ENCODE results near the gene RANBP9.

The RANBP9 gene

DNA sequence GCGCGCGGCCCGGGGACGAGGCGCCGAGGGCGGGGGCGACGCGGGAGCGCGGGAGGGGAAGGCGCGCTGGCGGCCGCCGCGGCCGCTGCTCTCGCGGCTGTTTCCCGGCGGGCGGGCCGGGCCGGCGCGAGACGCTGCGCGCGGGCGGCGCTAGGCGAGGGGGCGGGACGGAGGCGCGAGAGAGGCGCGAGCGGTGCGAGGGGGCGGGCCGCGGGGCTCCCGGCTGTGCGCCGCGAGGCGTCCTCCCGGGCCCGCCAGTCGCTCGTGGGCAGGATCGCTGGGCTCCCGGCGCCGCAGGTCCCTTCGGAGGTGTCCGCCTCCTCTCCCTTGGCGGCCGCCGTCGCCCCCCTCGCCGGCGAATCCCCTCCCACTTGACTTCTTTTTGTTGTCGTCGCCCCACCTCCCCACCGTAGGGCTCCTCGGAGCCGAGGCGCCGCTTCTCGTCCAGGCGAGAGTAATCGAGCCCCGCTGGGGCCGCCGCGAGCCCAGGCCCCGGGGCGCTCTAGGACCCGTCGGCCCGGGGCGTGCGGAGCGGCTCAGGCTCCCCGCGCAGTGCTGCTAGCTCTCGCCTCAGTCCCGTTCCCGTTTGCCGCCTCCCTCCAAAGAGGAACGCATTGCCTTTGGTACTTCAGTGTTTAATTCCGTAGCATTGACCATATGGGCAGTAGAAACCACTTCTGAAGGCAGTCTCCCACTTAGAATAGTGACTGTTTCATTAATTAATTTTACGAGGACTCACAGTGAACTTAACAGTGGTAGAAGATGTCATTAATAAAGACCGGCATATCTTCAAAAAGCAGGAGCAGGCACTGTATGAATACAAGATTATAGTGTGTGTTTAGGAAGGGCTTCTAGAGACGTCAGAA, at the start of gene RANBP9:
Gene RANBP9 (minus strand): TSS at position 103 of the 866 bp plus-strand sequence. CDS start 330 bp downstream, outside the sequence.
- peak; percentile 86 for DNase-seq

DNA sequence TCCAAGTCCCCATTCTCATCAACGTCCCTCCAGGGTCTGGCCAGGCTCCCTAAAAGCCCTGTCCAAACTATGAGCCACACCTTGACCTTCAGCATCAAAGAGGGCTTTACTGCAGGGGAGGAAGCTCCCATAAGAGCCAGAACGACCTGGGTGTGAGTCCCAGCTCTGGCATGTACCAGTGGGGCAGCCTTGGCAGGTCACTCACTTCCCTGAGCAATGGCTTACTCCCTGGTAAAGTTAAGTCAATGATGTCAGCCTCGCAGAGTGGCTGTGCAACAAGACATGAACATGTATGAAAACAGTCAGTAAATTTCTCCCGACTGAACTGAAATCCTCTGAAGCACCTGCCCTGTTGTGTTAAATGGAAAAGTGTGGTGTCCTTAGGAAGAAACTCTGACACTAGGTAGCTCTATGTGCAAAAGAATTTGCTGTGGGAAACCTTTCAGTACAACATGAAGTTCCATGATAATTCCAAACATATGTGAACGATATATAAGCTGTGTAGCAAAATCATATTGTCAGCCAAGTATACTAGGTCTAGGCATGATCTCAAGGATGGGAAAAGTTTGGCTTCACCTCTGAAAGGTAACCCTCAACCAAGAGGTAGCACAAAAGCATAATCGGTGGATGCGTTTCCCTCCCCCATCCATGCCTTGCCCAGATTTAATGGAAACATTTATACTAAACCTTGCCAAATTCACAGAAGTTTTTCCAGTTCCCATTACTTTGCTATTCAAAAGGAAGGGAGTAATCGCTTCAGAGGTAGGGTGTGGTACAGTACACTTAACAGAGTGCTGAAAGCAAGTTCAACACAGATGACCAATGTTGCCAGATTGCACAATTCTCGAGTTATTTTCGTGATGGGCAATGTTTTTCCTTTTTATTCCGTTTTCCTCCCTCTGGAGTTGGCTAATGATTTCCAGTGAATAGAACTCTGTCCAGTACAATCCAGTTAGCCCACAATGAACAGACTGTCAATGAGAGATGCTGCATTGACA, 49.0 kb upstream of the RANBP9 start:
- no peak for DNase-seq

DNA sequence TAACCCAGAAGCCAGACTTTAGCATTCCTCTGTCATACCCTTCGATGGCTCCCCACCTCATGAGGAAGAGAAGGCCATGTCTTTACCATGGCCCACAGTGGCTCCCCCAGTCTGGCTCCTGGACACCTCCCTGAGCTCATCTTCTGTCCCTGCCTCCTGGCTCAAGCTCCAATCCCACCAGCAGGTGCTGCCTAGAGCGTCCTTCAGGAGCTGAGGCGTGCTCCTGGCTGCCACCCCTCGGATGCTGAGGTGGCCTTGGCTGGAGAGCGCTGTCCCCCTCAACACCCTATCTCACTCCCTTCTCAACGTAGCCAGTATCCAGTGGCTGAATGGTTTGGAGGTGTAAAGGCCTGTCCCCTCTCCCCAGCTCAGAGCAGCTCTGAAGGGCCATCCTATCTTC, 47.4 kb upstream of the RANBP9 start:
- no peak for DNase-seq

DNA sequence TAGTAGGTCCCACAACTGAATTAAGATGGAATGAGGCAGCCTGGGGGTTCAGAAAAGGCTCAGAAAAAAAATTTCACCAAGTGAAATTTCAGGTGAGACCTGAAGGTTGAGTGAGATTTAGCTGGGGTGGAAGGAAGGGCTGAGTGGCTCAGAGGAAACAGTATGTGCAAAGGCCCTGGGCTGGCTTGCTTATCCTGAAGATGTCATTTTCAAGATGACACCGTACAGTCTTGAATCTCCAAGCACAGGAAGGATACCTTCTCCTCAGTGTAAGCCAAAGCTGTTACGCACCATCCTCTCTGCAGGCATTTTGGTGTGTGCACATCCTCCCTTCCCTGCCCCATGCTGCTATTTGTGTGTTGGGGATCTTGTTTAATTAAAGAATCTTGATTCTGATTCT, 43.0 kb upstream of the RANBP9 start:
- DNase-seq: no peak

DNA sequence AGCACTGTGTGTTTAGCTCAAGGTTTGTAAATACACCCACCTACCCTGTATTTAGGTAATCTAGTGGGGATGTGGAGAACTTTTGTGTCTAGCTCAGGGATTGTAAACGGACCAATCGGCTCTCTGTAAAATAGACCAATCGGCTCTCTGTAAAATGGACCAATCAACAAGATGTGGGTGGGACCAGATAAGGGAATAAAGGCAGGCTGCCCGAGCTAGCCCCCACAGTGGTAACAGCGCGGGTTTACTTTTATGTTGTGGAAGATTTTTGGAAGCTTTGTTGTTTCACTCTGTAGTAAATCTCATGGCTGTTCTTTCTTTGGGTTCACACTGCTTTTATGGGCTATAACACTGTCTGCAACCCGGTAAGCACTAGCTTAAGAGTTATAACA, 32.1 kb upstream of the RANBP9 start:
- no peak for DNase-seq

DNA sequence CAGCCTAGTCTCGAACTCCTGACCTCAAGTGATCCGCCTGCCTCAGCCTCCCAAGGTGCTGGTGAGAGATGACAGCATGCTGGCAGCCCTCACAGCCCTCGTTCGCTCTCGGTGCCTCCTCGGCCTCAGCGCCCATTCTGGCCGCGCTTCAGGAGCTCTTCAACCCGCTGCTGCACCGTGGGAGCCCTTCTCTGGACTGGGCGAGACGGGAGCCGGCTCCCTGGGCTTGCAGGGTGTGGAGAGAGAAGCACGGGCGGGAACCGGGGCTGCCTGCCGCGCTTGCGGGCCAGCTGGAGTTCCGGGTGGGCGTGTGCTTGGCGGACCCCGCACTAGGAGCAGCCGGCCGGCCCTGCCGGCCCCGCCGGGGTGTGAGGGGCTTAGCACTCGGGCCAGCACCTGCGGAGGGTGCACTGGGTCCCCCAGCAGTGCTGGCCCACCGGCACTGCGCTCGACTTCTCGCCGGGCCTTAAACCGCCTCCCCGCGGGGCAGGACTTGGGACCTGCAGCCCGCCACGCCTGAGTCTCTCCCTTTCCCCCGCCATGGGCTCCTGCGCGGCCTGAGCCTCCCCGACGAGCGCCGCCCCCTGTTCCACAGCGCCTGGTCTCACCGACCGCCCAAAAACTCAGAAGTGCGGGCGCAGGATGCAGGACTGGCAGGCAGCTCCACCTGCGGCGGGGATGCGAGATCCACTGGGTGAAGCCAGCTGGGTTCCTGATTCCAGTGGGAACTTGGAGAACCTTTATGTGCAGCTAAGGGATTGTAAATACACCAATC, 31.5 kb upstream of the RANBP9 start:
- no peak for DNase-seq

DNA sequence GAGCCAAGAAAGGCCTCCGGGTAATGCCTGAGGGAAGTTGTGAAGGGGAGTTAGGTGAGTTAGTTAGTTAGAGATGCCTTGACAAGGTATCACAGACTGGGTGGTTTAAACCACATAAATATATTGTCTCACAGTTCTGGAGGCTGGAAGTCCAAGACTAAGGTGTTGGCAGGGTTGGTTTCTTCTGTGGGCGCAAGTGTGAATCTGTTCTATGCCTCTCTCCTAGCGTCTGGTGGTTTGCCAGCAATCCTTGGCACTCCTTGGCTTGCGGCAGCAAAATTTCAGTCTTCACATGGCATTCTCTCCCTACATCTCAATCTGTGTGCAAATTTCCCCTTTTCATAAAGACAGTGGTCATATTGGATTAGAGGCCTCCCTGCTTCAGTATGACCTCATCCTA, 29.7 kb upstream of the RANBP9 start:
- no peak for DNase-seq

DNA sequence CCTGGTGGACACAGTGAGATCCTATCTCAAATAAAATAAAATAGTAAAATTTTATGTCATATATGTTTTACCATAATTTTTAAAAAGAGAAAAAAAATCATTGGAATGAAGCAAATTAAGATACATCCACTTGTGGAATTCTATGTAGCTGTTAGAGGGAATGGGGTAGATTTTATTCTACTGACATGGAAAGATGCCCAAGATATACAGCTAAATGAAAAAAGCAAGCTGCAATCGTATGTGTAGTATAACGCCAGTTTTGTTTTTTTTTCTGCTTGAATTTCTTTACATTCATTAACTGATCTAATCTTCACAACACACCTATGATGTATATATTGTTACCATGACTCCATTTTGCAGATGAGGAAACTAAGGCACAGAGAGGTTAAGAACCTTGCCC, 23.4 kb upstream of the RANBP9 start:
- no peak for DNase-seq

DNA sequence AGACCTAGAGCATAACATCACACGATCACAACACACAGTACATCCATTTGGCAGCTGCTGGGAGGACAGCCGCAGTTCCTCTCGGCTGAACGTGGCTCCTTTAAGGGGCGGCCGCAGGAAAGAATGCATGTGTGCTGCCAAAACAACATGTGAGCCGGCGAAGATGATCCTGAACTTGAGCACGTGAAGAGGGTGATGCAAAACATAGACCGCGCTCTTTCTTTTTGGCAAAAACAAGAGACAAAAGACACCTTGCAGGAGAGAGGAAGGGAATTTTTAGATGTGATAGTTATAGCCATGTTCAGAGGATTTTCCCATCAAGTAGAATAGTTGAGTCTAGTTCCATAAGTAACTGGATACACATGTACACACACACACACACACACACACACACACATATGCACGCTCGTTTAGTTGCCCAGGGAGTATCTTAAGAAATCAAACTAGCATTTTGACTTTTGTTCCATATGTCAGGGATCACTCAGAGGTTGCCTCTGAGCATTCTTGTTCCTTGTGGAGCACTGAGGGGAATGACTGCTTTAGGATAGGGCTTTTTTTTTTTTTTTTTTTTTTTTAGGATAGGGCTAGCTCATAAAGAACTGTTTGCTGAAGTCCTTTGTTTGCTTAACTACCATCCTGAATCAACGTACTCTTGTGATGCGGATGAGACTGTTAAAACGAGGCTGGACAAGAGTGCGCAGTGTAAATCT, 21.7 kb upstream of the RANBP9 start:
- DNase-seq: no peak

DNA sequence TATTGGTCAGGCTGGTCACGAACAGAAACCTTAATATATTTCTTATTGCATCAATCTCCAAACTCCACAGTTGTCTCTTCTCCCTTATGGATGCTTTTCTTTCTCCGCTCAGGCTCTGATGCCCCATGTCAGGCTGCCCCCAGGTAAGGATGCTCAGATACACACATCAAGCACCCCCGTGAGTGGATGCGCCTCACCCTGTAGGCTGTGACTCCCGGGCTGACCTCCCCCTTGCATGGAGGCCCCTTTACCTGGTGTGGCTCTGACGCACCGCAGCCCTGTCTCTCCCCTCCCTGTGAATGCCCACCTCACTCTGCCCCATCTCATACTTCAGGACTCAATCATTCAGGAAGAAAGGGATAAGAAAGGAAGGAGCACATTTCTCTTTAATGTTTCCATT, 19.1 kb upstream of the RANBP9 start:
- no peak for DNase-seq

DNA sequence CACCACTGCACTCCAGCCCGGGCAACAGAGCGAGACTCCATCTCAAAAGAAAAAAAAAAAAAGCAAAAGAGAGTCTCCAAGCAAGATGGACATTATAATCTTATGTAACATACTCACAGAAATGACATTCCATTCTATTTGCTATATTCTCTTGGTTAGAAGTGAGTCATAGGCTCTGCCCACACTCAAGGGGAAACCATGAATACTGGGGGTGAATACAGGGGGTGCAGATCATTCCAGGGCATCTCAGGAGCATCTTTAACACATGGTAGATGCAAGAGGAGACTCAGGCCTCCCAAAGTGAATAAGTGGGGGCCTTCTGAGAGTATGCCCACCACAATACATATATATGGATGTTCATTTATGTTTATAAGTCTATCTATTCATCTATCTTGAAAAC, 18.3 kb upstream of the RANBP9 start:
- DNase-seq: no peak

DNA sequence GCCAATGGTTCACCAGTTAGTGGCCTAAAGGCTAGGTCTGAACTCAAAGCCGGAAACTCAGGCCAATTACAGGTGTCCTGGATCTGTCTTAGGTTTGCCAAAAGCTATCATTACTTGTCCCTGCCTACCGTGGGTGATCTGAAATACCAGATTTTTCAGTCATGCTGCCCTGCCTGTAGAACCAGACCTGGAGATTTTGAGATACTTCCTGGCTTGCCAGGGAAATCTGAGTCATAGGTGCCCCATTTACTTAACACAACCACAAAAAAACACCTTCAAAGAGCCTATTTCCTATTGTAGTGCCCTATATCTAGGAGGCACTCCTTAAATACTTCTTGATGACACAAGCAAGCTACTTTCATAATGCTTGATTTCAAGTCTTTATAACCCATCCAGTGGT, 13.9 kb upstream of the RANBP9 start:
- no peak for DNase-seq

DNA sequence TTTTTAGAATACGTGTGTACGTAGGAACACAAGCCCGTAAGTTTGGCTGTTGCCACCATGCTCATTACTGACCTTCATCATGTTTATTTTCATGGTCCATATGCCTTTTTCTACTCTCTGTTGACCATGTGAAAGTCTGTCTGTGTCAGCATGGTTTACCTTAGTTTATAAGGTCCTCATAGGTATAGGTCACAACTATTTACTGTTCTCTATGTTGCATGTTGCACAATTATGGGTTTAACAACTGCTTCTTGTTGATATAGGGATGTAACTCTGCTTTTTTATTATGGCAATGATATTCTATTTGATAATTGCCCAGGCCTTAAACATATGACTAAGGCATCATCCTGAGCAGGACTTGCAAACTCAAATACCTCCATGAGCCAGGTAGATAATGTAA, 13.4 kb upstream of the RANBP9 start:
- DNase-seq: no peak

DNA sequence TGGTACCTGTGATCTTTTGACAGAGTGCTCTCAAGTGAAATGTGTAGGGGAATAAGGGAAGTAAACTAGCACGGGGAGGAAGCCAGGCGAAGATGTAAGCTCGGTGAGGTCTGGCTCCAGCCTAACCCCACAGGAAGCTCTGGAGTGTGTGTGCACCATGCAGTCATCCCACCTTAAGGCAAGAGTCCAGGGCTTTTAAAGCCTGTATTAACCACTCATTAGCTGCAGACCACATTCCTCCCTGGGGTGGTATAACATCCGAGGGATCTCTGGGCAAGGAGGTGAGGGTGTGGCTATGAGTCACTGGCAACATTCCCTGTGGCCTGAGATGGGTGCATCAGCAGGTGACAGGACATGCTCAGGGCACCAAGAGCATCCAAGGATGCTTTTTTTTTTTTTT, 12.5 kb upstream of the RANBP9 start:
- DNase-seq: no peak

DNA sequence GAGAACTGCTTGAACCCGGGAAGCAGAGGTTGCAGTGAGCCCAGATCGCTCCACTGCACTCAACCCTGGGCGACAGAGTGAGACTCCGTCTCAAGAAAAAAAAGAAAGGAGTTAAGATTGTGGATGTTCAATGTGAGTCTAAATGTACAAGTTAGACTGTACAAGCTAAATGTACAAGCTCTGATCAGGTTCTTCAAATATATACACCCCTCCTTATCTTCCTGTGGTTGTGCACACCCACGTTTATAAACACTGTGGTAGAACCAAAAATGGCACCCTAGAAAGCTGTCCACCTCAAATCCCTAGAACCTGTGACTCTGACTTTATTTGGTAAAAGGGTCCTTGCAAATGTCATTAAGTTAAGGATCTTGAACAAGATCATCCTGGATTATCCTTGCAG, 11.2 kb upstream of the RANBP9 start:
- no peak for DNase-seq

DNA sequence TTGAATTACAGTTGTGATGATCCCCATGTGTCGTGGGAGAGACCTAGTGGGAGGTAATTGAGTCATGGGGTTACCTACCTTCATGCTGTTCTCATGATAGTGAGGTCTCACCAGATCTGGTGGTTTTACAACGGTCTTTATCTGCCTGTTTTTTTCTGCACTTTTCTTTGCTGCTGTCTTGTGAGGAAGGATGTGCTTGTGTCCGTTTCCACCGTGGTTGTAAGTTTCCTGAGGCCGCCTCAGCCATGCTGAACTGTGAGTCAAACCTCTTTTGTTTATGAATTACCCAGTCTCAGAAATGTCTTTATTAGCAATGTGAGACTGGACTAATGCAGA, 6.5 kb upstream of the RANBP9 start:
- DNase-seq: no peak

DNA sequence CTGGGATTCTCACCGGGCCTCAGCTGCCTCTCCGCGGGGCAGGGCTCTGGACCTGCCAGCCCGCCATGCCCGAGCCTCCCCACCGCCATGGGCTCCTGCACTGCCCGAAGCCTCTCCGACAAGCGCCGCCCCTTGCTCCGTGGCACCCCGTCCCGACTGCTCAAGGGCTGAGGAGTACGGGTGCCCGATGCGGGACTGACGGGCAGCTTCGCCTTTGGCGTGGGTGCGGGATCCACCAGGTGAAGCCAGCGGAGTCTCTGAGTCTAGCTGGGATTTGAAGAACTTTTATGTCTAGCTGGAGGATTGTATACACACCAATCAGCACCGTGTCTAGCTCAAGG, 5.3 kb upstream of the RANBP9 start:
- DNase-seq: no peak

DNA sequence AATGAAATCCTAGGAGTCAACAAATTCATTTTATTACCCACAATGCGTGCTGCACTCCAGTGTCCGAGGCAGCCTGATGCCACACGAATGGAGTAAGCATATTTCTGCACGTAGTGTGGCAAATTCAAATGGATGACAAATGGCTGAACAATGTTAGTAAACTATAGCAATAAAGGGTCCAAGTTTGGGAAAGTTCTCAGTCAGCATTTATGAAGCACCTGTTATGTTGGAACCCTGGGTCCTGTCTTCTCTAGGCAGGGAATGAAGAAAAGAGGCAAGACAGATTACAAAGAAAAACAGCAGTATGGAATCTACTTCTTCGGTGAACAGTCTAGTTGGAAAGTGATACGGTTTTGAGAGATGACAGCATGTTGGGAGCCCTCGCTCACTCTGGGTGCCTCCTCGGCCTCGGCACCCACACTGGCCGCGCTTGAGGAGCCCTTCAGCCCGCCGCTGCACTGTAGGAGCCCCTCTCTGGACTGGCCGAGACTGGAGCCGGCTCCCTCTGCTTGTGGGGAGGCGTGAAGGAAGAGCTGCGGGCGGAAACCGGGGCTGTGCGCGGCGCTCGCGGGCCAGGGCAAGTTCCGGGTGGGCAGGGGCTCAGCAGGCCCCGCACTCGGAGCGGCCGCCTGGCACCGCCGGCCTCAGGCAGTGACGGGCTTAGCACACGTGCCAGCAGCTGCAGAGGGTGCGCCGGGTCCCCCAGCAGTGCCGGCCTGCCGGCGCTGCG, 4.8 kb upstream of the RANBP9 start:
- DNase-seq: no peak

DNA sequence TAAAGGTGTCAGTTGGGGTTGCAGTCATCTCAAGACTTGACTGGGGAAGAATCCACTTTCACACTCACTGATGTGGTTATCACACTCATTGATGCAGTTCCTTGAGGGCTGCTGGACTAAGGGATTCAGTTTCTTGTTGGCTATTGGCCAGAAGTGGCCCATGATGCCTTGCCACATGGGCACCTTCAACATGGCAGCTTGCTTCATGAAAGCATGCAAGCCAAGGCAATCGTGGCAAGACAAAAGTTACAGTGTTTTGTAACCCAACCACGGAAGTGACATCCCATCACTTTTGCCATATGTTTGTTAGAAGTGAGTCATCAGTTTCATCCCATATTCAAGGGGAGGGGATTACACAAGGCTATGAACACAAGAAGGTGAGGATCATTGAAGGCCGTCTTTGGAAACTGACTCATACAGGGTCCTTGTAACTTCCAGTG, 3.8 kb upstream of the RANBP9 start:
- no peak for DNase-seq

DNA sequence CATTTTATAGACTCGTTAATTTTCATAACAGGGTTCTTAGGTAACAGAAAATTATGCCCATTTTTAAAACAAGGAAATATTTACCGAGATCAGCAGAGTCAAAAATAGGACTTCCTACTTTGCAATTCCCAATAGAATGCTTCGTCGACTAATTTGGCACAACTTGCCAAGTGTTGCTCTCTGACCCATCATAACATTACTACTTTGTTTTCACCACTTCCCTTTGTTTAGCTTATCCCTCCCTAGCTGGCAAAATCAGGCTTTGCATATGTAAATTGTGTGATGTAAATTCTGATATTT, 914 bp upstream of the RANBP9 start:
- DNase-seq: no peak

DNA sequence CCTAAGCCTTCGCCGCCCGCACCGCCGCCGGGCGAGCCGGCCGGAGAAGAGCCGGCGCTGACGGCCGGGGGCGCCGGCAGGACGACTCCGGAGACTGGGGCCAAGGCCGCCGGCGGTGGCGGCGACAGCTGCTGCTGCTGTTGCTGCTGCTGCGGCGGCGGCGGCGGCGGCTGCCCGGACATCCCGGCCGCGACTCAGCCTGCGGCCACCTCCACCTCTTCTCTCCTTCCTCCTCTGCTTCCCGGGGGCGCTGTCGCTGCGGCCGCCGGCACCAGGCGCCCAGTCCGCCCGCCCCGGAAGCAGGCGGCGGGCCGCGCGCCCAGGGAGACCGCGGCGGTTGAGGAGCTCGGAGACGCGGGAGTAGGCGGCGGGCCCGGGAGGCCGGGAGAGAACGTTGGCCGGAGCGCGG, 307 bp downstream of the RANBP9 start:
- DNase-seq: peak; percentile 72
